HG03025 (cell line): Measurements from ENCODE around the gene SLX4.
"Not testable (repeated sequence)": the region's sequence is repeated elsewhere in the genome, so short reads cannot be mapped to it uniquely, and the experiment has no call there.

Experiments used
- ATAC-seq: cut with Tn5 transposase; IDR thresholded peaks from one replicate; pipeline ENCODE4 v1.9.1; 2021; ENCODE audit warnings: mild to moderate bottlenecking, moderate library complexity; ENCODE audit not compliant: unreplicated experiment, low FRiP score

SLX4 gene

DNA sequence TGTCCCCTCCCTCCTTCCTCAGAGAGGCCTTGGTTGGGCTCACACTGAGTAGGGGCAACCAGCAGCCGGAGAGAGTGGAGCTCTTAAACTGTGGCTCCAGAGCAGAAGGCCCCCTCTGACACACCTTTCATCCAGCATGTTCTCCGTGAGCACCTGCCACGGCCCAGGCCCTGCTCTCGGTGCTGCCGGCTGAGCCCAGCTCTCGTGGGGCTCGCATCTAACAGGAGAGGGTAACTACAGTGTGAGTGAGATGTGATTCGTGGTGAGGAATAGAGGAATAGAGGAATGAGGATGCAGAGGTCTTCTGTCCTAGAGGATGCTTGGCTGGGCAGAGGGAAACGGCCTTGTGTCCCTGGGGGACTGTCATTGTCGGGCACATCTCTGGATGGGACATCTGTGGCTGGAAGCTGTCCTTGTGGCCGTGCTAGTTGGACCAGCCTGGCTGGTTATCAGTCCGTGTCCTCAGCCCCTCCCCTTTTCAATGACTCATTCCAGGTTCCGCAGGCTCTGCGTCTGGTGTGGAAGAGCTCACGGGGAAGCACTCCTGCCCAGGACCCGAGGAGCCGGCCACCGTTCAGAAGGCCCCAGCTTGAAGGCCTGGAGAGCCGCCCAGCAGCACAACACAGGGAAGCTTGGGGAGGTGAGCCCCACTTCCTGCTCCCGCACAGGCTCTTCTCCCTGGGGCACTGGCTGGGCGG is 31.1 kb upstream of the SLX4 start:
- ATAC-seq: no peak

DNA sequence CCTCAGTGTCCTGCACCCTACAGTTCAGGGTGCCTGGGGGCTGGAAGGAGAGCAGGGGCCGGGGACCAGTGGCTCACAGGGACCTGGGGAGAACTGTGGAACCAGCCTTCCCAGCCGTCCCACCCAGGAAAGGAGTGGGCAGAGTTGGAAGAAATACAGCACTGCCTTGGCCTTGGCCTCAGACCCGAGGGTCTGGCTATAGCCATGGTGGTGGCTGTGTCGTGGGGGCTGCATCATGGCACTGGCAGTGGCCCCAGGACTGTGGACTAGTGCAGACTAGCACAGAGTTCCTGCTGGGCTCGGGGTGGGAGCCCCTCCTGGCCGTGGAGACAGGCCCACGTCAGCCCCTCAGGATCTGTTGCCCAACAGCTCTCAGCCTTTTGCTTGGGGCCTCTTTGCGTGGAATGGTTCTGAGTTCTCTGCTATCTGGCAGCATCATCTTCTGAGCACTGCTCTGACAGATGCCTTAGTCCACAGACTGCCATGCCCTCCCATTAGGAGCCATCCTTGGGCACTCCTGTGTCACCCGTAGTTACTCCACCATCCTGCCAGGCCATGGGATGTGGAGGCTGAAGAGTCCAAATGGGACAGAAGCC is 30.5 kb upstream of the SLX4 start:
- ATAC-seq: no peak

DNA sequence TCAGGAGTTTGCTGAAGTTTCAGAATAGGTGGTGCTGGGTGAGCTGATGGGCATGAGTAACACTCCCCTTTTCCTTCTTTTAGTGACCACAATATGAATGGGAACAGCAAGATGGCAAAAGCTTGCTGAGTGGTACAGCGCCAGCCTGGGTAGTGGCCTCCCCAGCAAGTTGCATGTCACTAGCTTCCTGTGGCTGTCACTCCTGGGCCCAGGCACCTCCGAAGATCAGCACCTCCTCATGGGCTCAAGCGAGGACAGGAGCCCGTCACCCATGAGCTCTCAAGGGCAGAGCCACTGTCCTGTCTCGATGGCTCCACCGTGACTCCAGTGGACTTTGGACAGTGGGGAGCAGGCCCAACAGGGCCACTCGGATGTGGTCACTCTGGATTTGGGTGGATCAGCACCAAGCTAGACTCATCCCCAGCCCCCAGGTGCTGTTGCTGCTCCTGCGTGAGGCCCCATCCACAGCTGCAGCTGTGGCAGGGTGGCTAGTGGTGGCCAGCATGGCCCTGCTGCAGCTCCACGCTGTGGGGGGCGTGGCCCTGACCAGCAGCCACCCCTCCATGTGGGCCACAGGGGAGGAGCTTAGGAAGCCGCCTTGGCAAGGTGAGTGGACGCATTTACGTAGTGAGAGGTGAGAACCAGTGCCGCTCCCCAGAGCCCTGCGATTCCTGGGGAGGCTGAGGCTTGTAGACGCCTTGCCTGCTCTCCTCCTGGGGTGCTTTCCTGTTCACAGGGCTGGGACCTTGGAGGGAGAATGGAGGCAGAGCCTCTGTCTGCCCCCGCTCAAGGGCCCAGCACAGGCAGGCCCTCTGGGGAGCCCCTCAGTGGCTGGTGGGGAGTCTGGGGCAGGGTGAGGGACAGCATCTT is 29.5 kb upstream of the SLX4 start:
- no peak for ATAC-seq

DNA sequence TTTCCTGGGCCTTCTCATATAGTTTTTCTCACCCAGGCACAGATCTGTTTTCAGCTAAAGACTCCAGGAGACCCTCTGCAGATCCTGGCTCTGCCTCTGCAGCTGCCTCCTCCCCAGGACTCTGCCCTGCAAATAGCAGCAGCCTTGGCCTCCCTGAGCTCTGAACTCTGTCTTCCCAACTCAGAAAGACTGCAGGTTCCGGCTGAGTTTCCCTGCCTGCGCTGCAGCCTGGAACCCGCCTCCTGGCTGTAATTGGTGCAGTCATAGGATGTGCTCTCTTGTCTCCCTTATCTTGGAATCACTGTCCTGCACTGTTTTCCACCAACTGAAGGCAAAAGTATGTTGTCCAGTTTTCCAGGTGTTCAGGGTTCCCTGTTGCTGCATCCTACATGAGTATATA is 28.8 kb upstream of the SLX4 start:
- ATAC-seq: no peak

DNA sequence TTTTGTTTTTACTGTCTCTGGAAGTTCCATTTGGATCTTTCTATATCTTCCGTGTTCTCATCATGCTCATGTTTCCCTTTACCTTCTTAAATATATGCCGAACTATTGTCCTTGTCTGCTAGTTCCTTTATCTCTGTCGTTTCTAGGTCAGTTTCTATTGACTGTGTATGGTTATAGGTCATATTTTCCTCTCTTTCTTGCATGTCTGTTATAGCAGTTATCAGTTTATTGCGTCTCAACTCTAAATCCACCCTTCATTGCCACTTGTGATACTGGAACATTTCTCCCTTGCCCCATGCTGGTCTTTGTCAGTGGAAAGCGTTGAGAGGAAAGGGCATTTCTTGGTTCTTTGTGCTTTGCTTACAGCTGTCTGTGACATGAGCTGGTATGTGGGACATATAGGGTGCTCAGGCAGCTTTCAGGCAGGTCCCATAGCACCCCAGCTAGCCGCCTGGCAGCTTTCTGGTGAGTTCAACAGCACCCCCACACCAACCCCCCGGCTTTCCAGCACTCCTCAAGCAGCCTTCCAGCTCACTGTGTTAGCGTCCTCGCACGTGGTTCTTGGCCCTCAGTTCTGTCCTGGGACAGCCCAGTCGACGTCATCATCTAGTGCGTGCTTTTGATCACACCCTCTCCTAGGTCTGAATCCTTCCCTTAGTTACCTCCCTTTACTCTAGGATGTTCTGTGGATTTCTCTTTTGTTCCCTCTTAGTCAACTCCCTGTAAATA is 27.7 kb upstream of the SLX4 start:
- no peak for ATAC-seq

DNA sequence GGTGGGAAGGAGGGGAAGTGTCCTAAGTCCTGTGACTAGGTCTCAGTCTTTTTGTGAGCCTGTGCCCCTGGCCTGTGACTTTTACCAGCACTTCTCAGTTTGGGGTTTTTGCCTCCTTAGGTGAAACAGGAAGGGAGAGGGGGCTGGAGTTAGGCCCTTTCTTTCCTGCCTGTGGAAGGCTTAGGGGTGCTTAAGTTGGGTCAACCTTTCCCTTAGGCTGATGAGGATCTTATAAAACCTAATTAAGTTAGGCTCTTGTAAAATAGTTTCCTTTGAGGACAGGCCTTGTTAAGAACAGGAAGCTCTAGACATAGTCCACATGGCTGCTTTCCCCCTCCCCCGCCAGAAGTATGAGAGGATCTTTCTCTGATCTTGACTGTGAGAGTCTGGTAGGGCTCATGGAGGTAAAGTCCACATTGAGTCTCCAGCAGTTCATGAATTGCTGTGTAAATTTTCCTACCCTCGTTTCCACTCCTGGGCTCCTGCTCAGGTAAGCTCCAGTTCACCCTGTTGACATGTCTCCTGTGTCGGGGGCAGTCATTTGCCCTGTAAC is 26.0 kb upstream of the SLX4 start:
- ATAC-seq: no peak

DNA sequence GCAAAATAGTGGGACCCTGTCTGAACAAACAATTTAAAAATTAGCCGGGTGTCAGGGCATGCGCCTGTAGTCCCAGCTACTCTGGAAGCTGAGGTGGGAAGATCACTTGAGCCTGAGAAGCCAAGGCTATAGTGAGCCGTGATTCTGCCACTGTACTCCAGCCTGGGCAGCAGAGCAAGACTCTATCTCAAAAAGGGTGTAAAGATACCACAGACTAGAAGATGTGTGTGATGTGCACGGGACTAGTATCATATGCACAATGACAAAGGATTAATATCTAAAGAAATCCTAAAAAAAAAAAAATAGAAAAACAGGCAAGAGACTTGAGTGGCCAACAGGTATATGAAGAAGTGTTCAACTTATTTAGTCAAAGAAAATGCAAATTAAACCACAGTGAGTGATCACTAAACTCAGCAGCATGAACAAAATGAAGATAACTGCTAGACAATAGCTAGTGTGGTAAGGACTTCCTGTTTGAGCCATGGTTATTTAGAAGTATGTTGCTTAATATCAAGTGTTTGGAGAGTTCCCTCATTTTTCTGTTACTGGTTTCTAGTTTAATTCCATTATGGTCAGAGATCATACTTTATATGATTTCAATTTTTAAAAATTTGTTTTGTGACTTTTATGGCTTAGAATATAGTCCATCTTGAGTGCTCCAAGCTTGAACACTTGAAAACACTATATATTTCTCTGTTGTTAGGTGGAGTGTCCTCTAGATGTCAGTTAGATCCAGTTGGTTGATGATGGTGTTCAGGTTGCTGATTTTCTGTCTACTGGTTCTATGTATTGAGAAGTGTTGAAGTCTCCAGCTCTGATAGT is 14.7 kb upstream of the SLX4 start:
- no peak for ATAC-seq

DNA sequence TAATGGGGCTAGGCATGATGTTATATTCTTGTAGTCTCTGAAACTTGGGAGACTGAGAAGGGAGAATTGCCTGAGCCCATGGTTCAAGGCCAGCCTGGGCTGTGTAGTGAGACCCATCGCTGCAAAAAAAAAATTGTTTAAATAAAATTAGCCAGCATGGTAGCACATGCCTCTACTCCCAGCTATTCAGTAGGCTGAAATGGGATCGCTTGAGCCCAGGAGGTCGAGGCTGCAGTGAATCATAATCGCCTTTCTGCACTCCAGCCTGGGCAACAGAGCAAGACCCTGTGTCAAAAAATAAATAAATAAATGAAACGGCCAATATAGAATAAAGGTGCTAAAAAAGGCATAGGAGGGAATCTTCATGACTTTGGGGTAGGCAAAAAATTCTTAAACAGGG is 13.9 kb upstream of the SLX4 start:
- ATAC-seq: no peak

DNA sequence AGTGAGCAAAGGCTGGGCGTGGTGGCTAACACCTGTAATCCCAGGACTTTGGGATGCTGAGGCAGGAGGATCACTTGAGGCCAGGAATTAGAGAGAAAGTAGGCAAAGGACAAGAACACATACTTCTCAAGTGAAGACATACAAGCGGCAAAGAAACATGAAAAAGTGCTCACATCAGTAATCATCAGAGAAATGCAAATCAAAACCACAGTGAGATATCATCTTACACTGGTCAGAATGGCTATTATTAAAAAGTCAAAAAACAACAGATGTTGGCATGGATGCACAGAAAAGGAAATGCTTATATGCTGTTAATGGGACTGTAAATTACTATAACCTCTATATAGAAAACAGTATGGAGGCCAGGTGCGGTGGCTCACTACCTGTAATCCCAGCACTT is 12.2 kb upstream of the SLX4 start:
- ATAC-seq: no peak

DNA sequence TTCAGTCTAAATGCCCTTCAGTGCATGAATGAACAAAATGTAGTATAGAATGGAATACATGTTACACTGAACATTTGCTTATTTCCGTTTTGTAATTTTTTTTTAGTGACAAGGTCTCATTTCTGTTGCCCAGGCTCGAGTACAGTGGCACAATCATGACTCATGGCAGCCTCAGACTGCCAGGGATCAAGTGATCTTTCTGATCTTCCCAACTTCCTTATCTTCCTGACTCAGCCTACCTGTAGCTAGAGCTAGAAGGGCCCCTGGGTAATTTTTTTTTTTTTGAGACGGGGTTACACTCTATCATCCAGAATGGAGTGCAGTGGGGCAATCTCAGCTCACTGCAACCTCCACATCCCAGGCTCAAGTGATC is 7.3 kb upstream of the SLX4 start:
- ATAC-seq: no peak

DNA sequence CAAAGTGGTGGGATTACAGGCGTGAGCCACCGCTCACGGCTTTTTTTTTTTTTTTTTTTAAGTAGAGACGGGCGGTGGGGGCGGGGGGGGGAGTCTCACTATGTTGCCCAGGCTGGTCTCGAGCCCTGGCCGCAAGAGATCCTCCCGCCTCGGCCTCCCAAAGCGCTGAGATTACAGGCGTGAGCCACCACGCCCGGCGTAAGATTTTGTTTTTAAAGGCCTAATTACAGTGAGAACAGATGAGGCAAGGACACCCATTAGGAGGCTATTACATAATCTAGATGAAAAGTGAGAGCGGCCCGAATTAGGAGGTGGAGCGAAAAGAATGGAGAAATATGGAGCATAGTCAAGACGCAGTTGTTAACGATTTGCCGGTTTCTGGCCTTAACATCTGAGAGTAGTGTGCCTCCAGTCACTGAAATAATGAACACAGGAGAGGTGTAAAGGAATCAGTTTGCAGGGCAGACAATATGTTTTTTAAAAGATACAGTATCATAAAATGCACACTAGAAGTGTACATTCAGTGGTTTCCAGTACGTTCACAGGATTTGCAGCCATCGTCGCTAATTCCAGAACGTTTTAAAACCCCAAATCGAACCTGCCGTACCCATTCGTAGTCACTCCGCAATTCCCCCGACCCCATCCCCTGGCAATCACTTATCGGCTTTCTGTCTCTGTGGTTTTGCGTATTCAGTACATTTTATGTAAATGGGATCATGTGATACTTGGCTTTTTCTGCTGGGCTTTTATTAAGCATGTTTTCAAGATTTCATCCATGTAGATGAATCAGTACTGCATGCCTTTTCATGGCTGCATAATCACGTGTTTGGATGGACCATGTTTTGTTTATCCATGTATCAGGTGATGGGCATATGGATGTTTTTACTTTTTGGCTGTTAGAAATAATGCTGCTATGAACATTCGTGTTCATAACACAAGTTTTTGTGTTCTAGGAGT is 1.4 kb upstream of the SLX4 start:
- no peak for ATAC-seq

DNA sequence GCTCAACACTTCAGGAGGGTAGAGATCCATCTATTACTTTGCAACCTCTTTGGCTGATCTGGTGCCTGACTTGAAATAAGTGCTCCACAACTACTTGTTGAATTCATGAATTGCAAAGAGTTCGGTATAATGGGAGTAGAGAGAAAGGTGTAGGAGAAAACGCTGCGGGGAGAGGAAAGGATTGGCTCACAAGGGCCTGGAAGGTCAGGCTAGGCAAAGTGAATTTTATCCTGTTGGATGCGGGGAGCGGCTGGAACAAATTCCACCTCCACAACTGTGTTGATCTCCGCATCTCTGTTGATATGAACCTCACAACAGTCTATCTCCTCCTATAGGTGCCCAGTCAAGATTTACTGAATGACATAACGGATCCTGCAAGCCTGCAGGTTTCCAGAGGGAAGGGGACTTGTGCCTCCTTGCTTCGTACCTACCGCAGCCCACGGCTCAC is 684 bp downstream of the SLX4 start:
- no peak for ATAC-seq

DNA sequence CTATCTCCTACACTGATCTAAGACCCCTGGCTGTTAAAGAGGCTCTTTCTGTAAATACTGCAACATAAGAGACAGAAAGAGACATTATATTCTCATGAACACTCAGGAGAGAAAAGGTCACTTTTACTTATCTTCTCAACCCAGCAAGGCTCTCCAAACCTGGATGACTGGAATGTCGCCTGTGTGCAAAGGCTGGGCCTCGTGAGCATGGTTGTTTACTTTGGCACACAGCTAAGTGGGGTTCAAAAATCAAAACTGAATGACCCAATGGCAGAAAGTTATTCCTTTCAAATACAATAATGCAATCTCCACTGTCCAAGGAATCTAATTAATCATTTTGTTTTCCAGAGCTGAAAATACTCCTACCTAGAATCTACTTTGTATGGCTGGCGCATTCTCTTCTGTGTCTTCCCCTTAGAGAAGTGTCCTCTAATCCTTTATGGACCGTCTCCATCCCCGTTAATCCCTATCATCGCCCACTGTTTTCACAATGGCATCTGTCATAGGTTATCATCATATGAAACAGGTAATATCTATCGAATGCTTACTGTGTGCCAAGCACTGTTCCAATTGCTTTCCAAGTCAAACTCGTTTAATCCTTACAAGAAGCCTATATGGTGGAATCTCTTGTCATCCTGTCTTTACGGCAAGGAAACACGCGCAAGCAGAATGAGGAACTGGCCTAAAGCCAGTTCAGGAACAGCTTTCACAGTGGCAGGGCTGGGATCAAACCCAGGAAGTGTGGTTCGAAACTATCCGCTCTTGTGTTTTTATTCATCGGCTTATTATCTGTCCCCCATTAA is 1.3 kb downstream of the SLX4 start:
- no peak for ATAC-seq

DNA sequence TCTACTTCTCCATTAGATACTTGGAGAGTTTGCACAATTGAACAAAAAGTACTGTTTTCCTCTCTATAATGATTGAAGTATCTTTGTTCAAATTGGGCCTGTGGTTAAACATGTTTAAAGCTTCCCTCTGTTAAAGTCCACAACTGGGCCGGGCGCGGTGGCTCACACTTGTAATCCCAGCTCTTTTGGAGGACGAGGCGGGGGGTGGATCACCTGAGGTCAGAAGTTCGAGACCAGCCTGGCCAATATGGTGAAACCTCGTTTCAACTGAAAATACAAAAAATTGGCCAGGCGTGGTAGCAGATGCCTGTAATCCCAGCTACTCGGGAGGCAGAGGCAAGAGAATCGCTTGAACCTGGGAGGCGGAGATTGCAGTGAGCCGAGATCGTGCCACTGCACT is 2.4 kb downstream of the SLX4 start:
- ATAC-seq: not testable (repeated sequence)

DNA sequence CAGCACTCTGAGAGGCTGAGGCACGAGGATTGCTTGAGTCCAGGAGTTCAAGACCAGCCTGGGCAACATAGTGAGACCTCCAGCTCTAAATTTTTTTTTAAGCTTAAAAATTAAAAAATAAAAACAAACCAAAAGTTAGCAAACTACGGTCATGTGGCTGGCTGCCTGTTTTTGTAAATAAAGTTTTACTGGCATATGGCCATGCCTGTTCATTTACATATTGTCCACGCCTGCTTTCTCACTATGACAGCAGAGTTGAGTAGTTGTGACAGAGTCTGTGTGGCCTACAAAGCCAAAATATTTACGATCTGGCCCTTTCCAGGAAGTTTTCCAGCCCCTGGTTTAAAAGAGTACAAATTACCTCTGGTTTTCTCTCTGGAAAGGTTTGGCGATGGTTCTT is 3.3 kb downstream of the SLX4 start:
- ATAC-seq: no peak

DNA sequence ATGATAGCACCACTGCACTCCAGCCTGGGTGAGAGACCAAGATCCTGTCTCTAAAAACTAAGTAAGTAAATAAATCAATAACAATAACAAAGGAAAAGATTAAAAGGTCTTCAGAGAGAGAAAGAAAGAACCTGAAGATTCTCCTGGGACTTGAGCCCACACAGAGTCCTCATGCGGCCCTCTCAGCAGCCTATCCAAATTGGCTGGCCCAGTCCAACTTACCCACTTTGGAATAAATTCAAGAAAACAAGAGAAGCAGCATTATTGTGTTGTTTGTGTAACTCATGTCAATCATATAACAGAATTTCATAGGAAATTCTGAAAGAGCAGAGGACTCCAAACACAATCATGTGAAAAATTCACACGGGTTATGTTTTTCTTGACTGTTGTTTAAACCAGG is 3.8 kb downstream of the SLX4 start:
- no peak for ATAC-seq

DNA sequence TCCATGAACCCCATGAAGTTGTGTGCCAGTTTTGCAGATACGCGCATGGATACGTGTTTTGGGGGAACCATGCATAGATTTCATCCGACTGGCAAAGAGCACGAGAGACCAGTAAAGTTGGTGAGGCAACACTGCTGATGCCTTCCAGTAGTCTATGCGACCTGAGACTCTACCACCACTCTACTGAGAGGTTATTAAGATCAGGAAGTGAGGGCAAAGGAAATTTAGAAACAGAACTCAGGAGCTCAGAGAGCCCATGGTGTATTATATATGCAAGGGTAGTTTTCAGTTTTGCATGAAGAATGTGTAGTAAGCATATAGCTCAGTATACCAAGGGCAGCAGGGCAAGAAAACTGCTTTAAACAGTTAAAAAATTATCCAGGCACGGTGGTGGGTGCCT is 4.2 kb downstream of the SLX4 start:
- ATAC-seq: no peak

DNA sequence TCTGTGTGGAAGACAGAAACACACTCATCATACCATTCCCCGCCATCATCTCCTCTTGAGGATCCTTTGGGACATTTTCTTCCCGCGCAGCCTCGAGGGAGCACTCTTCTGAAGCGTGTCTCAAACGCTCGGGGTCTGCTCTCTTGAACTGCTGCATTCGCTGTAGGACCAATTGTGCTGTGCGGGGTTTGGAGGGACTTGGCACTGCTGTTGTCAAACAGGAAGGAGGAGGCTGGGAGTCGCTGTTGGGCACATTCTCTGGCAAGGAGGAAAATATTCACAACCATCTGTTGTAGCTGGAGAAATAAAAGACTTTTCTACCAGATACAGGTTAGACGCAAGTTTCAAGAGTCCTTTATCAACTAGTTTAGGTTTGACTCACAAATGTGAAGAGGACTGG is 5.0 kb downstream of the SLX4 start:
- ATAC-seq: no peak
